Astrocyte of the spinal cord (primary cell): Measurements from ENCODE around the gene CHRNA10.
"Not testable (repeated sequence)": the region's sequence is repeated elsewhere in the genome, so short reads cannot be mapped to it uniquely, and the experiment has no call there.

ENCODE experiments used
- DNase-seq: peaks from one replicate; pipeline ENCODE4 v3.0.0; 2011; ENCODE audit warnings: low read depth, low spot score
- H3K4me3 ChIP-seq: 2 replicates; pipeline ENCODE4 v1.5.1; 2011; ENCODE audit warnings: low read depth, mild to moderate bottlenecking, low read length, moderate library complexity
- CTCF ChIP-seq: IDR thresholded peaks from 2 replicates; pipeline ENCODE4 v1.5.1; 2012; ENCODE audit warnings: low read depth, mild to moderate bottlenecking, low read length, inconsistent platforms
- in situ Hi-C: cut with HindIII; loops from 2 replicates; pipeline ENCODE4 v1.10.0; 2017; ENCODE audit warnings: low sequenced_read_pairs

The CHRNA10 gene

GRCh38 chr11:3659595-3660515 lies 11.3 kb downstream of the CHRNA10 start:
- in situ Hi-C loops, result no loop called here
- DNase-seq, result no peak
- H3K4me3 ChIP-seq, result no peak overlapping the region
- TF ChIP-seq CTCF, result no peak

- no peak for DNase-seq
- in situ Hi-C loops, result no loop called here
- no peak overlapping the region for H3K4me3 ChIP-seq
- TF ChIP-seq CTCF, result no peak
Observed at GRCh38 chr11:3658252-3658651, 12.9 kb downstream of the CHRNA10 start.

GRCh38 chr11:3657331-3657730 lies 13.9 kb downstream of the CHRNA10 start:
- H3K4me3 ChIP-seq, DNase-seq, in situ Hi-C loops: not testable (repeated sequence)

GRCh38 chr11:3655547-3655946 lies 15.6 kb downstream of the CHRNA10 start:
- H3K4me3 ChIP-seq, result no peak overlapping the region
- TF ChIP-seq CTCF, result no peak
- no peak for DNase-seq
- in situ Hi-C loops, result no loop called here

GRCh38 chr11:3652514-3652913 lies 18.7 kb downstream of the CHRNA10 start:
- H3K4me3 ChIP-seq, DNase-seq, in situ Hi-C loops: not testable (repeated sequence)

- not testable (repeated sequence) for DNase-seq
Observed at GRCh38 chr11:3649374-3649773, 21.8 kb downstream of the CHRNA10 start.

GRCh38 chr11:3648843-3649242 lies 22.3 kb downstream of the CHRNA10 start:
- in situ Hi-C loops, DNase-seq, H3K4me3 ChIP-seq: not testable (repeated sequence)

More at GRCh38 chr11:3649374-3649773, 21.8 kb downstream of the CHRNA10 start:
- H3K4me3 ChIP-seq, in situ Hi-C loops: not testable (repeated sequence)

- H3K4me3 ChIP-seq, result no peak overlapping the region
- no peak for TF ChIP-seq CTCF
- no peak for DNase-seq
- in situ Hi-C loops, result no loop called here
Observed at GRCh38 chr11:3645552-3645951, 25.6 kb downstream of the CHRNA10 start.
